Measurements from ENCODE around the gene PREX1.
"Not testable (repeated sequence)": the region's sequence is repeated elsewhere in the genome, so short reads cannot be mapped to it uniquely, and the experiment has no call there.

PREX1 gene

DNA sequence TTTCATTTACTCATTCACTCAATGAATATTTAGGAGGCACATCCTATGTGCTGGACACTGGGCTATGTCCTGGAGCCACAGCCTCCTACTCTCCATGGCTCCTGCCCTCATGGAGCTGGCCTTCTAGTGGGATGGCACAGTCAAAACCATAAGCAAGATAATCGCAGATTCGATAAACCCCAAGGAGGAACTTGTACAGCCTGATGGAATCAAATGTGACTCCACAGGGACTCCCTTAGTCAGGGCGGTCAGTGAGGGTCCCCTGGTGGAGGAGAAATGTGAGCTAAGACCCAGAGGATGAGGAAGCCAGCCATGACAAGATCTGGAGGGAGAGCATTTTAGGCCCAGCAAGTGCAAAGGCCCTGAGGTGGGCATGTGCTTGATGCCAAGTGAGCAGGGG is 211.9 kb downstream of the PREX1 start:
- no peak for DNase-seq

DNA sequence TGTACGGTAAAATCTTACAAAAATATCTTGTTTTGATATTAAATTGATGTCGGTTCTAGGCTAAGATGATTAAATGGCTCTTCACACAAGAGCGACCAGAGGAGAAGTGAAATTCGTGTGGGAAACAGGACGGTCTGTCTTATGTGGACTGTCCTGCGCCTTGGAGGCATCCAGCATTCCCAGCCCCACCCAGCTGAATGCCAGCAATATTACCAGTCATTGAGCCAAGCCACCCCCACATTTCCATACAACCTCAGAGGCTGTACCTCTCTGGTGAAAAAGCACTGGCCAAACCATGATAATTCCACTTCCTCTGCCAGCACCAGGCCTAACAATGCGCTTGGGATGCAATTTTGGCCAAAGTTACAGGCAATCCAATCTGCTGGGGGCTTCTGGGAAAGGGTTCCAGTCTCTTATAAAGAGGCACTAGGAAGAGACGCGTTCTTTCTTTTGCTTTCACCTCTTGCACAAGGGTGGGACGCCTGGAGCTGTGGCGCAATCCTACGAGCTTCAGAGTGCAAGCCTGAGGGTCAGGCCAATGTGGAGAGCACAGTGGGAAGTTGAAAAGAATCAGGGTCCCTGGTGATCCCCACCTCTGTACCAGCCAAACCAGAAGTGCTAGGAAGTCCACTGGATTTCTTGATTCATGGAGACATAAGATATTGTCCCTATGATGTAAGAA is 213.1 kb downstream of the PREX1 start:
- no peak for DNase-seq

DNA sequence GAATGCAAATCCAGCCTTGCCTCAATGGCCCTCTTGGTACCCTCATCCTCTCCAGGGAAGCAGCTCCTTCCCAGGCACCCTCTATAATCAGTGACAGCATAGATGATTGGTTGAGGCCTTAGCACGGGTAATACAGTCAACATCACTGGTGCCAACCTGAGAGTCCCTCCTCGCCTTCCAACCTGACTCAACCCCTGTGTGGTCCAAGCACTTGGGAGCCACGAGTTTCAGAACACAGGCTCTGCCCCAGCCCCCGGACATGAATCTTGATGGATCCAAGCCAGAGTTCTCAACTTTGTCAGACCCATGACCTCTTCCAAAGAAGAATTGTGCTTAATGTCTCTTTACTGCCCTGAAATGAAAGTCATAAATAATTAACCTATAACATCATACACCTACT is 213.9 kb downstream of the PREX1 start:
- no peak for DNase-seq

DNA sequence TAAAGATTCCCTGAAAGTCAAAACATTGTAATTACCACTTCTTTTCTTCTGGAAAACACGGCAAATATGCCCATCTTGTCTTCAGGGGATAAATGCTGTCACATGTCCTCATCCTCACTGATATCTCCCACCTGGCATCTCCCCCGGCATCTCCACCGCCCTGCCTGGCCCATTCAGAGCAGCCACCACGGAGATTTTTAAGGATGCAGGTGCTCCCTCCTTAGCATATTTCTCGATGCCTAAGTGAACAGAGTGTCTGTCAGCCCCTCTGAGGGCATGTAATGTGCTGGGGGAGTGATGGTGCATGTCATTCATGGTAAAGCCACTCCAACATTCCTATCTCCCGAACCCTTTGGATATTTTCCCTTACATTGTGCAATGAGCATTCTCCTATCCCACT is 215.5 kb downstream of the PREX1 start:
- no peak for DNase-seq

DNA sequence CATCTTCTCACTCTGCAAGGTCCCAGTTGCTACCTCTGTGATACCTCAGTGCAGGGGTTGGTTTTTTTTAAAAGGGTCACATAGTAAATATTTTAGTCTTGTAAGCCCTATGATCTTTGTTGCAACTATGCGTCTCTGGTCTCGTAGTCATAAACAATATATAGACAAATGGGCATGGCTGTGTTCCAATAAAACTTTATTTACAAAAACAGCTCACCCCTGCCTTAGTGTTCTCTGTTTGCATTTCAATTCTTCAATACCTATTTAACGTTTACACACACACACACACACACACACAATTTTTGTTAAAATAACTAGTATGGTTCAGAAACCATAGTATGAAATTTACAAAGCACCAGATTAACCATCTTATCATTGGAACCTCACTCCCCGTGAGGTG is 216.8 kb downstream of the PREX1 start:
- no peak for DNase-seq

DNA sequence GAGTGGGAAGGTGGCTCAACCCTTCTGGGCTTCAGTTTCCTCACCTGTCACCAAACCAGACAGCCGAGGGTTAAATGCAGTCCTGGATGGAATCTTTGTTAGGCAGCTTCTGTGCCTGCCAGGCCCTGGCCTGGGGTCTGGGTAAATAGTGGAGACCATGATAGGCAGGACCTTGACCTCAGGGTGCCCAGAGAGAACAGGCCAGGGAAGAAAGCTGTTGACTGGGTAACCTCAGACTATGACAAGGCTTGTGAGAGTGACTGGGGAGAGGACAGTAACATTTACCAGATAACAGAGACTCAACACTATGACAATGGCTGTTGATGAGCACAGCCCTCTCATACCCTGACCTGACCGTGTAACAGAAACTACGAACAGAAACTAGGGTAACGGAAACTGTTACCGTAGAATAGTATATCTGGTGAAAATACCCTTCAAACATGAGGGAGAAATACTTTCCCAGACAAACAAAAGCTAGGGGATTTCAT is 218.3 kb downstream of the PREX1 start:
- DNase-seq, result no peak

DNA sequence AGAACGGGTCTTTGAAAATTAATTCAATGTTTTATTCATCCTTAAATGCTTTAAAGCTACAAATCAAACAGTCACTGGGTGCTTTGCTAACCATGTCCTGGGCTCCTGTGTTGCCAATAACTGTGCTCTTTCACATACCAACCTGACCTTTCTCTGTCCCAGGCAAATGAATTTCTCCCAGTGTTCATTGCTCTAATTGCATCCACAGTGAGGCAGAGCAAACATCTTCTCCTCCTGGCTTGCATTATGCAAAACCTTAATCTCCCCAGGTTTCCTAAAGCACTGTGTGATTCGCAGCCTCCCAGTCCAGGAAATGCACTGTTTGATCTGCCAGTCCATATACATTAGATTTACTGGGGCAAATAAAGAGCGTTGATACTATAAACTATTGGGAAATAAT is 219.0 kb downstream of the PREX1 start:
- DNase-seq, result no peak

DNA sequence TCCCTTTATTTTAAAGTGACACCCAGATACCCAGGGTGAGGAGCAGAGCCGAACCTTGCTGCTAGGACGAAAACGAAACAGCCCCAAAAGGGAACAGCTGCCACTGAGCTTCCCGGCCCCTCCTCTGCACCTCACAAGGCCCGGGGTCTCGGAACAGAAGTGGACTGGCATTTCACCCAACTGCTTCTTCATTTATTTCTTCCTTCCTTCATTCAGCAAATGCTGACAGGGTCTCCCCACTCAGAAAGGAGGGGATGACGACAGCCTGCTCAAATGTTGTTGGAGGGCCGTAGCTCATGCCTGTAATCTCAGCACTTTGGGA is 220.3 kb downstream of the PREX1 start:
- no peak for DNase-seq

DNA sequence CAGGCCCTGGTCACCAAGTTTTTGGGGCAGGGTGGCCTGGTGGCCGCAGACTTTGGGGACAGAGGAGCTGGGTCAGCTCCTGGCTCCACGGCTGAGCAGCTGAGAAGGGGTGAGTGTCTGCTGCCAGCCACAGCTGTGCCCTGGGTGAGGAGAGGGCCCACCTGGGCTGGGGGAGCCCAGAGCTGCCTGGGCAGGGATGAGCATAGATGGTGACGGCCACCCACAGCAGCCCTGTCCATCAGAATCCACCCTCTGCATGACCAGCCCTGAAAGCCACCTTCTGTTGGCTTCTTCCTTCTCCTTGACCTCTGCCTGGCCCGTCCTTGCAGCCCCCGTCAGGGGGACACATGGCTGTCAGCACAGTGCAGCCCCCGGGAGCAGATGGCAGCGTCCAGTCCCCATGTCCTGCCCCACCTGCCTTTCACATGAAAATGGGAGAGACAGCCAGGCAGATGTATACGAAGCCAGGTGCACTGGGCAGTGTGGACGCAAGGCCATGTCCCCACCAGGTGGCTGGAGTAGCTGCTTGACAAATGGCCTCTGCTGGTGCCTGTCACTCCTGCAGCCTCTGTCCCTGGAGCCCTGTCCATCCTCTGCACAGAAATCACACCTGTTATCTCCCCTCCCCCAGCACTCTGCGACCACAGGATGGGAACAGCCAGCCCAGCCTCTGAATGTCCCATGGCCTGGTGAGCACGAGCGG is 220.8 kb downstream of the PREX1 start:
- DNase-seq, result no peak

DNA sequence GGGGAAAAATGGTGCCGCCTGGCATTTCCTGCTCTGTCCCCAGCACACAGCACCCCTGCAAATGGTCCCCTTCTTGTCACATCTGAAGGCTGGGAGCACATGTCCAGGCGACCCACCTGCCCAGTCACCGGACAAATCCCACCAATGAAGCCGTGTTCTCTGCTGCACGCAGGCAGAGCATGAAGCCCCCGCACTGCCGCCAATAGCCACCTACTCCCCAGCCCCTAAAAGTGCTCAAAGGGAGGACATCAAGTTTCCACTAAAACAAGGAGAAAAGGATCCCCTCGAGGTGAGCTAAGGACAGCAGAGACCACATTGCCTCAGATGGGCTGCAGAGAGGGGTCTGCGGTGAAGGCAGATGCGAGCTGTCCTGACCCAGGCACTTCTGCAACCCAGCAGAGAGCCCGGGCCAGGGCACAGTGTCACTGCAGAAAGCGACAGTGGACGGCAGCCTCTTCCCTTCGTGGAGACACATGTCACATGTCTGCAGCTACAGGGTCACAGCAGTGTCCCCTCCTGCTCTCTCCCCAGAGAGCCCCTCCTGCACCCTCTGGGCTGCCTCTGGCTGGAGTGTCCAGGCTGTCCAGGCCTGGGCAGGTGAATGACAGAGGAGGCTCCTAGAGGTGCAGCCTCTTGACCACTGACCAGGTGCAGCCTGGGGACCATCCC is 221.5 kb downstream of the PREX1 start:
- DNase-seq, result no peak

DNA sequence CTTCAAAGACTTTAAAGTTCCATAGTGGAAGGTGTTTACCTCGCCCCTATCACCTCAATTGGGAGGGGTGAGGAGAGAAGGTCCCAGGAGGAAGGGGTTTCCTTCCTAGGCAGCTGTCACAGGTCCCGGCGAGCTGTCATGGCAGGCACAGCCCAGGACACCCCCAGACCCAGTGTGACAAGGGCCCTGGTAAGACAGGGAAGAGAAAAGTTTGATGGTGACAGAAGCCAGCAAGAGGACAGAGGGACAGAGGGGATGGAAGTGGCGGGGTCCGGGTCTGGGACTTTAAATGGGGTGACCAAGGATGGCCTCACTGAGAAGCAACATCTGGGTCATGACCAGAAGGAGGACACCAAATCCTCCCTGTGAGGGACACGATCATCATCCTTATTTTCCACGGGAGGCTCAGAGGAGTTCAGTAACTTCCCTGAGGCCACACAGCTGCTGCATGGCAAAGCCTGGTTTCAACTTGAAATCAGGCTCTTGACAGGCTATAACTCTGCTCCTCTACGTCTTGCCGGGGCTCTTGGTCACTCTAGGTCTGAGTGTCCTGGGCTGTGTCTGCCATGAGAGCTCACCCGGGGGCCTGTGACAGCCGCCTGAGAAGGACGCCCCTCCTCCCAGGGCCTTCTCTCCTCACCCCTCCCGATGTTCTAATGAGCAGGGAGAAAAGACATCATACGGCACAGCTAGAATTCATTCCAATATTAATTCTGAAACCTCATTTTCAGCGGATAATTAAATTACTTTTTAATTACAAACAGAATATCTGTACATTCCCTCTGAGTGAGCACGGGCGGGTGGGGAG is 222.2 kb downstream of the PREX1 start:
- DNase-seq, result no peak

DNA sequence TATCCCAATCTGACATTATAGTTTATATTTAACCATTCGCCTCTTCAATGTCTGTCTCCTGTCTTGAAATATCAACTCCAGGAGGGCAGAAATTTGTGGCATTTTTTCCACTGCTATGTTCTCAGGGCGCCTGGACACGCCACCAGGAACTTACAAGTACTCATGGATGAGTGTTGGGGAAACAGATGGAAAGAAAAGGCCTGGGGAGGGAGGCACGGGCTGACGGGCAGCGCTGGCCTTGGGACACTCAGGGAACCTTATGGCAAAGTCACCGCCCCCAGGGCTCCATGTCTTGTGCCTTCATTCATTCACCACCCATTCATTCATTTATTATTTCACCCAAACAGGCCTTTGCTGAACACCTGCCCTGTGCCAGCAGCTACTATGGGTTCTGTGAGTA is 222.9 kb downstream of the PREX1 start:
- DNase-seq, result no peak

DNA sequence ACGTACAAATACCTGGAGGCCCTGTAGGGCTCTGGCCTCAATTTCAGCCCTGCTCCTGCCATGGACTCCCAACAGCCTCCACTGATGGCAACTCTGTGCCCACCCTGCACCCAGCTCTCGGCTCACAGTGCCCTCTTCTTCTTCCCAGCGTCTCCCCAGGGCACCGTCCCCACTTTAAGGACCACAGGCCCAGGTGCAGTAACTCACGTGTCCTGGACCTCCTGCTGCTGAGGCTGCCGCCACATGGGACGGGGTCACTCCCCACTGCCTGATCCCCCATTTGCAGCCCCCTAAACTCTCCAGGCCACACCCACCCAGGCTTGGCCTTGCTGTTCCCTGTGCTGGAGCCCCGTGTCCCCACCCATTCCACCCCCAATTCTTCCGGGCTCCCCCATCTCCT is 223.4 kb downstream of the PREX1 start:
- DNase-seq, result no peak

DNA sequence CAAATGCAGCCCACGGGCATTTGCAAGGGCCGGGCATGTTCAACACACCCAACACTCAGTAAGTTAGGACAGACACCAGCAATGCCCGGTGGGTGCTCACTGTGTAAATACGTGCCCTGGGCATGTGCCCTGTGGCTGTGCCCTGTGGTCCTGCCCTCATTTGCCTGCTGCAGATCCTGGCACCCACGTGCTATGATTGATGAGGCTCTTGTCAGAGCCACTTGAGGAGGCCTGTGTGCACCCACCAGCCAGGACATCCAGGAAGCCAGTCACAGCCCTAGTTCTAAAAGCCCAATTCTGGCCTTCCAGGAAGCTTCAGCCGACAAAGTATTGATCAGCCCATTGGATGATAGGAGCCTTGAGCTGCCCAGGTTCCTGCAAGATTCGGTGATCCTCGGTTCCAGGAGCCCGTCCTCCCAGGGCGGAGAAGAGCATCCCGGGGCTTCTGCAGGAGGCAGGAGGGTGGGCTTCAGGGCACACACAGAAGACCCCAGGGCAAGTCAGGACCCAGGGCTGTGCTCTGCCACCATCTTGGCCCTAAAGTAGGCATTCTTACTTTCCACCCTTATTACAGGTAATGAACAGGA is 223.9 kb downstream of the PREX1 start:
- DNase-seq, result no peak

DNA sequence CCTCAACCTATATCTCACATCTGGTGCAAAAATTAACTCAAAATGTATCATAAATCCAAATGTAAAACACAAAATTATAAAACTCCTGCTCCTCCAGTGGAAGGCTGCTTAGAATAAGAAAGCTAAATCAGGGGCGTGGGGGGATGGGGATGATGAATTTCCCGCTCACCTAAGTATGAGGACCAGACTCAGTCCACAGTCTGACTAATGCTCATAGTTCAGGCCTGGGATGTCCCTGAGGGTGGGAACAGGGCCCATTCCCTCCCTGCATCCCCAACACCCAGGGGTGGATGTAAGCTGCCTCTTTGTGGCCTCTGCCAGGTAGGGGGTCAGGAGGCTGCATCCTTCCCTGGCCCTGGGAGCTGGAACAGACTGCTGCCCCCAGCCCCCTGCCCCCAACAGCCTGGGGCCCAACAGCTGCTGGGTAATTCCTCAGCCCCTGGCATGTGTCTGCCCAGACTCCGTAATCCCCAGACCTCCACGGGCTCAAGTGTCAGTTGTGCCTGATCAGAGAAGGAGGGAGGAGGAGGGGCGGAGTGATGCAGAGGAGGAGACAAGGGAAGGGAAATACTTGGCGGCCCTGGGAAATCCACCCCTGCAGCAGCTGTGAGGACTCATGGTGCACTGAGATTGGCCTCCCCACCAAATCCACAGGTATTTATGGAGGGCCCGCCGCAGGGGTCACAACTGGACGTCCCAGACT is 224.5 kb downstream of the PREX1 start:
- DNase-seq, result no peak

DNA sequence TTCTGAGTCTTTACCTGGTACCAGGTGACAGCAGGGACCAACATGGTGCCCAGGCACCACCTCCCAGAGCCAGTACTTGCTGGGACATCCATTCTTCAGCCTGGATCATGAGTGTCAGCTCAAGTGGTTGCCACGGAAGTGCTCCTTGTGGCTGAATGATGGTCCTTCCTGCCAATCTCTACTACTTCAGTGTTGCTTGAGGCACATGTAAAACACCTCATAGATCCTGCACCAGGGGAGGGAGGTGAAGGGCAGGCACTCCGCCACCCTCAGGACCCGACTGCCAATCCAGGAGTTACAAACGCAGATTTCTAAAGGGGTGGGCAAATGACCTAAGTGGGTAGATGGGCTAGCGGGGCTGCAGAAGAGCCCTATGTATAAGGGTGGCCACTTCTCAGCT is 226.0 kb downstream of the PREX1 start:
- no peak for DNase-seq

DNA sequence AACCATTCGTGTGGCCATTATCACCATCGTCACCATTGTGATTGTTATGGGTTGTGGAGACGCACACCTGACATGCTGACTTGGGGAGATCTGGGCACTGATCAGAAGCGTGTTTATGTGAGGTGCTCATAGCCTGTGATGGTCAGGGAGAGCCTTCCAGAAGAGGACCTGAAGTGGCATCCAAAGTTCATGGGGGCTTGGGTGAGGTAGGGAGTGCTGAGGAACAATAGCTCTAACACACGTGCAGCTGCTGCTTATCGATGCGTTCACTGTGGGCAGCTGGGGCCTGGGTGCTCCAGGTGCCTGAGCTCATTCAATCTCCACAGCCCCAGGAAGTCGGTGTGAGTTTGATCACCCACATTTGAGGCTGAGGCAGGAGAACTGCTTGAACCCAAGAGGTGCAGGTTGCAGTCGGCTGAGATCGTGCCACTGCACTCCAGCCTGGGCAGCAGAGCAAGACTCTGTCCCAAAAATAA is 227.3 kb downstream of the PREX1 start:
- DNase-seq, result no peak

DNA sequence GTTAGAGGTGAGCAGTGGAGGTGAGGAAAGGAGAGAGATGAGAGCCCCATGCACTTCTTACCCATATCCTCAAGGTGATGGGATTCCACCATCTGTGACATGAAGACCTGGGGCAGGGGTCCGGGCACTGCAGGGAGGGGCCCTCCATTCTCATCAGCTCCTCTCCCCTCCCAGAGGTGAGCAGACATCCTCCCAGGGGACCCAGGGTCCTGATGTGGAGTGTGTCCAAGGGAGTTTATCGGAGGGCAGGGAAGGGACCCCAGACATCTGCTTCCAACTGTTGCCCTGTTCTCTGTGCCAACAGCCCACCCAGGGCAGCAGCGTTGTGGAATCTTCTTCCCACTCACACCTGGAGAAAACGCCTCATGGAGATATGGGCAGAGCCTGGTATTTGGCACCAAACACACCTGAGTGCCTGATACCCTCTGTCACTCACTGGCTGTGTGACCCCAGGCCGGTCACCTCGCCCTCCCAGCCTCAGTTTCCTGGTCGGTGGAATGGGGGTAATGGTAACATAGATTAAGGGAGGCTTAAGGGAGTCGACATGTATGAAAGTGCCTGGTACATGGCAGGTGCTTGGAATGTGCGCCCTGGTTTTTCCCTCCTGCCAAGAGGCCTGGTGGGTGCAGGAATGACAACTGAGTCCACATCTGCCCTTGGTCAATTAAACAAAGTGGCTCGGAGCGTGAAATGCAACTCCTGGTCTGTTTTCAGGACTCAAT is 227.9 kb downstream of the PREX1 start:
- DNase-seq, result no peak

DNA sequence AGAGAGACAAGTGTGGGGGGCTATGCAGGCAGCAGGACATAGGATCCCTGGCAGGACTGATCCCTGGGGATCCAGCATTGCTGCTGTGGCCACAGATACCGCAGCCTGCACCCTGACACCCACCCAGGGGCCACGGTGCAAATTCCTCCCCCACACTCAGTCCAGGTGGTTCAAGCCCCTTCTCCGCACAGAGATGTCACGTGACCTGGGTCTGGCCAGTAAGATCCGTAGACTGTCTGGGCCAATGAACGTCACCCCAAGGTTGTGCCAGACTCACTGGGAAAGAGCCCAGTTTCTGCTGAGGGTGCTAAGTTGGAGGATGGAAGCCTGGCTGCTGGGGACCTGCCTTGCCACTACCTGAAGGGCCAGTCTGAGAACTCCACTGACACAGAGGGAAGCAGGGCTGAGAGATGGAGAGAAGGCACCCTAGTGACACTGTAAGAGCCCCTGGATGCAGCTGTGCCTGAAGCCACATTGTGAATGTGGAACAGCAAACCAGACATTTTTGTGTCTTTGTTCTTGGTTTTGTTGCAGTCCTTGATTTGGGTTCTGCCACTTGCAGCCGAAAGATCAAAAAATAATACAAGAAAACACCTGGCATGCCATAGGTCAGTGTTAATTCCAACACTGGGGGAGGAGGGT is 228.6 kb downstream of the PREX1 start:
- DNase-seq, result no peak

DNA sequence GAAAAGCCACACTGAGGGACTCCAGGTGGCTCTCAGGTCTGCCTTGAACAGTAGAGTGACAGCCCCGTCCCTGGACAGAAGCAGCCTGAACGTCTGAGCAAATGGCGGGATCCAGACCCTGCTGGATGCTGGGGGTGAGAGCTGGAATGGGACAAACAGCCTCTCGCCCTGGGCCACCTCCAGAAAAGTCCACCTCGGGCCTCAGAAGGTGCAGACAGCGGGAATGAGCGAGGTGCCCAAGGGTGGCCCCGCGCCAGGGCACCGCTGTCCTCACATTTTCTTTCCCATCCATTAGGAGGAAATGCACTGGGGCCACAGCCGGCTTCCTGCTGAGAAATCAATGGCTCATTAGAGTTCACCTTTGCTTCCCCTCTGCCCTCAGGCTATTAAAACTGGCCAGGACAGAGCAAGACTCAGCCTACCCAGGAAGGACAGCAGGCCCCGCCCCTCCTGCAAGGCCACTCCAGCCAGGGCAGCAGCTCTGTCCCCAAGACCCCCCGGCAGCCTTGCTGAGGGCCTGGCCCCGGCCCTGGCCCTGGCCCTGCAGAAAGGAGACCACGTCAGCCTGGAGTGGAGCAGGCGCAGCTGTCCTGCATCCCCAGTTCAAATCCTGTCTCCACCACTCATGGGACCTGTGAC is 229.4 kb downstream of the PREX1 start:
- DNase-seq, result not testable (repeated sequence)
